DMS114 treated with DMSO at 0.1 percent for 48 hours (cell line): Measurements from ENCODE around the gene RPAP2.
"Not testable (repeated sequence)": the region's sequence is repeated elsewhere in the genome, so short reads cannot be mapped to it uniquely, and the experiment has no call there.

Experiments used
- DNase-seq: peaks from one replicate; lab custom pipeline; 2025; ENCODE audit not compliant: unreplicated experiment; lab: John Stamatoyannopoulos, UW

RPAP2 gene

GRCh38 chr1:92298573-92299476, at the start of gene RPAP2, which contains the start of gene GLMN:
Gene RPAP2 (plus strand): TSS chr1:92299059. CDS start chr1:92299074, 15 bp downstream.
Gene GLMN (minus strand): TSS chr1:92298987. CDS start chr1:92297999, 988 bp downstream.
- DNase-seq, result peak; percentile 83

- not testable (repeated sequence) for DNase-seq
Measured at GRCh38 chr1:92254714-92255113, 44.1 kb upstream of the RPAP2 start.

GRCh38 chr1:92259350-92259749, 39.5 kb upstream of the RPAP2 start:
- DNase-seq, result no peak

- DNase-seq, result no peak
Measured at GRCh38 chr1:92262516-92262915, 36.3 kb upstream of the RPAP2 start.

- DNase-seq, result no peak
Measured at GRCh38 chr1:92273039-92273438, 25.8 kb upstream of the RPAP2 start.

GRCh38 chr1:92274939-92275338, 23.9 kb upstream of the RPAP2 start:
- DNase-seq, result no peak

GRCh38 chr1:92276082-92276481, 22.8 kb upstream of the RPAP2 start:
- no peak for DNase-seq

- no peak for DNase-seq
Measured at GRCh38 chr1:92277105-92277723, 21.6 kb upstream of the RPAP2 start.

GRCh38 chr1:92279781-92280180, 19.1 kb upstream of the RPAP2 start:
- not testable (repeated sequence) for DNase-seq

- DNase-seq, result not testable (repeated sequence)
Measured at GRCh38 chr1:92281411-92281810, 17.4 kb upstream of the RPAP2 start.

GRCh38 chr1:92291372-92291999, 7.4 kb upstream of the RPAP2 start:
- DNase-seq, result peak; percentile 63

- no peak for DNase-seq
Measured at GRCh38 chr1:92298213-92298572, 666 bp upstream of the RPAP2 start.

- no peak for DNase-seq
Measured at GRCh38 chr1:92299477-92300150, 755 bp downstream of the RPAP2 start.

GRCh38 chr1:92301021-92301420, 2.2 kb downstream of the RPAP2 start:
- no peak for DNase-seq

- no peak for DNase-seq
Measured at GRCh38 chr1:92306020-92306419, 7.2 kb downstream of the RPAP2 start.

GRCh38 chr1:92307980-92308379, 9.1 kb downstream of the RPAP2 start:
- DNase-seq, result no peak

- peak; percentile 23 for DNase-seq
Measured at GRCh38 chr1:92310185-92310597, 11.3 kb downstream of the RPAP2 start.

GRCh38 chr1:92314024-92314423, 15.2 kb downstream of the RPAP2 start:
- no peak for DNase-seq

GRCh38 chr1:92315766-92316599, 17.1 kb downstream of the RPAP2 start:
- DNase-seq, result no peak

- no peak for DNase-seq
Measured at GRCh38 chr1:92317836-92318493, 19.1 kb downstream of the RPAP2 start.
